NOMO-1 (cell line): ENCODE results near the gene ZNF597.
A peak's percentile ranks its signal among the peaks of the same experiment; 100 is the strongest.
"Not testable (repeated sequence)": the region's sequence is repeated elsewhere in the genome, so short reads cannot be mapped to it uniquely, and the experiment has no call there.

ENCODE experiments used
- DNase-seq, 2 experiments: peaks; one replicate each; lab custom pipeline; 2025; ENCODE audit not compliant: unreplicated experiment in 2 of 2; lab: John Stamatoyannopoulos, UW

The ZNF597 gene

GRCh38 chr16:3476409-3476808 is 33.1 kb upstream of the ZNF597 start:
- DNase-seq = no peak

- no peak for DNase-seq
These were observed 32.5 kb upstream of the ZNF597 start for GRCh38 chr16:3475604-3476375.

GRCh38 chr16:3474870-3475269 is 31.6 kb upstream of the ZNF597 start:
- not testable (repeated sequence) for DNase-seq

GRCh38 chr16:3474136-3474779 is 31.0 kb upstream of the ZNF597 start:
- no peak for DNase-seq

GRCh38 chr16:3473596-3473943 is 30.3 kb upstream of the ZNF597 start:
- DNase-seq = not testable (repeated sequence)

- no peak for DNase-seq
These were observed 29.7 kb upstream of the ZNF597 start for GRCh38 chr16:3472878-3473595.

GRCh38 chr16:3471518-3472176 is 28.3 kb upstream of the ZNF597 start:
- DNase-seq = no peak

- DNase-seq = no peak
These were observed 27.4 kb upstream of the ZNF597 start for GRCh38 chr16:3470723-3471122.

- DNase-seq = no peak
These were observed 26.4 kb upstream of the ZNF597 start for GRCh38 chr16:3469736-3470135.

GRCh38 chr16:3468501-3468900 is 25.2 kb upstream of the ZNF597 start:
- no peak for DNase-seq

GRCh38 chr16:3467921-3468320 is 24.6 kb upstream of the ZNF597 start:
- no peak for DNase-seq

- DNase-seq = no peak
These were observed 23.9 kb upstream of the ZNF597 start for GRCh38 chr16:3467182-3467581.

GRCh38 chr16:3465911-3466584 is 22.7 kb upstream of the ZNF597 start:
- DNase-seq = no peak

GRCh38 chr16:3465301-3465700 is 22.0 kb upstream of the ZNF597 start:
- no peak for DNase-seq

GRCh38 chr16:3461151-3461550 is 17.8 kb upstream of the ZNF597 start:
- no peak for DNase-seq

GRCh38 chr16:3460585-3460984 is 17.3 kb upstream of the ZNF597 start:
- DNase-seq = no peak

- DNase-seq = no peak
These were observed 16.8 kb upstream of the ZNF597 start for GRCh38 chr16:3460121-3460520.

GRCh38 chr16:3459401-3460090 is 16.2 kb upstream of the ZNF597 start:
- DNase-seq = no peak

- DNase-seq = peak; percentile 9 to 29
These were observed 15.6 kb upstream of the ZNF597 start for GRCh38 chr16:3458852-3459361.

GRCh38 chr16:3458278-3458851 is 15.1 kb upstream of the ZNF597 start:
- DNase-seq = no peak
